Measurements from ENCODE around the gene CPXM2. TPM values are rescaled to one million over a fixed set of nuclear protein-coding genes. Genes with fewer than 3 reads are reported as not detected.

CPXM2 gene
- polyA plus RNA-seq, 6 donors from 2014 or later: 0.11 TPM; not detected in 5

DNA sequence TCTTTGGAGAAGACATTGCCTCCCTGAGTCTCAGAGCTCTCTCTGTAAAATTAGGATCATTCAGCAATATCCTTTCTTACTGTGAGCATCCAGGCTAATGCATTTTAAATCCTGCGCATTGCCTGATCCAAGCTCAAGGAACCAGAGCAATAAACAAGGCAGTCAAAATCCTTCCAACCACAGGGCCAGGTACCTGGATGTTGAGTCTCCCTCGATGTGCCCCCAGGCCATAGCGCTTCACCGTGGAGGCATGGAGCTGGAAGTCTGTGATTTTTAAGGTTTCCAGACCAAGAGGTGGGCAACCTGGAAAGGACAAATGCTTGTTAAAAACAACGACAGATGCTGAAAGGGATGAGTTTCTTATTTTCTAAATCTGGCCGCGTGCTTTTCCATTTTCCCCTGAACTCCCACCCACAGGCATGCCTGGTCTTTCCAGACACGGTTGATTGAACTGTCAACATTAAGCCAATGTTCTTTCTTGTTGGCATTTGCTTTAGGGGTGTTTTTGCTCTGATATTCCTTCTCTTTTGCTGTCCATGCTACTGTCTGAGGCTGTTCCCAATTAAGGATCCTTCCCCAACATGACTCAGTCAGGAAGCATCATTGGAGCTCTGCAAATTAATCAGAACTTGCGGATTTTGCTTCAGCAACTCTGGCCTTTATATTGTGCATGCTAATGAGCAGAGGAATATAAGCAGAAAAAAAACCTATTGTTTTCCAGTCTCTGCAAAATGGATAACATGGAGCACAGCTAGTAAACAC lies 29.0 kb downstream of the CPXM2 start:
- no peak overlapping the region for H3K27ac Mint-ChIP-seq
- no peak for DNase-seq
- peaks cover 0 to 8% (median 0%) of the 10 kb centered on the region in 7 donors for H3K9me3 Mint-ChIP-seq
- ATAC-seq (ENCODE audit: low read depth in 2 of 2): no peak
- no peak overlapping the region for H3K4me3 Mint-ChIP-seq
- peaks cover 11 to 35% (median 24%) of the 10 kb centered on the region in 3 donors for H3K27me3 Mint-ChIP-seq
- H3K36me3 Mint-ChIP-seq: no peaks in the 10 kb centered on the region
- no peaks in the 10 kb centered on the region for H3K4me1 Mint-ChIP-seq

DNA sequence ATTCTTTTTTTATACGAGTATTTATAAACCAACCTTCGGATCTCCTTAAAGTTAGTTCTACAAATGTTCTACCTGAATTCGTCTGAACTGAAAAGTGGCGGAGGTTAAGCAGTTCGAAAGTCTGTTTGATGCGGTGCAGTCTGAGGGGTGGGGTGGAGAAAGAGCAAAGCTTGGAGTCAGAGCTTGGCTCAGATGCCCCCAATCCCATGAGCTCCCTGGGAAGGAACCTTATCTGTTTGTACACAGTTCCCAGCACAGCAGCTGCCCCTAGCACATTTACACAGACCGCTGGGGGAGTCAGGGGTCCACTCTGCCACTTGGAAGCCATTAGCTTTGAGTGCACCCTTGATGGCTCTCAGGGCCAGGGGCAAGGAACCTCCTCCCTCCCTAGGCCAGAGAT lies 30.8 kb downstream of the CPXM2 start:
- no peaks in the 10 kb centered on the region for H3K36me3 Mint-ChIP-seq
- peaks cover 6 to 31% (median 15%) of the 10 kb centered on the region in 3 donors for H3K27me3 Mint-ChIP-seq
- ATAC-seq (ENCODE audit: low read depth in 2 of 2) (no peak), DNase-seq (no peak)
- H3K4me3 Mint-ChIP-seq: no peak overlapping the region
- peaks cover 0 to 8% (median 0%) of the 10 kb centered on the region in 7 donors for H3K9me3 Mint-ChIP-seq
- no peak overlapping the region for H3K27ac Mint-ChIP-seq
- no peaks in the 10 kb centered on the region for H3K4me1 Mint-ChIP-seq

DNA sequence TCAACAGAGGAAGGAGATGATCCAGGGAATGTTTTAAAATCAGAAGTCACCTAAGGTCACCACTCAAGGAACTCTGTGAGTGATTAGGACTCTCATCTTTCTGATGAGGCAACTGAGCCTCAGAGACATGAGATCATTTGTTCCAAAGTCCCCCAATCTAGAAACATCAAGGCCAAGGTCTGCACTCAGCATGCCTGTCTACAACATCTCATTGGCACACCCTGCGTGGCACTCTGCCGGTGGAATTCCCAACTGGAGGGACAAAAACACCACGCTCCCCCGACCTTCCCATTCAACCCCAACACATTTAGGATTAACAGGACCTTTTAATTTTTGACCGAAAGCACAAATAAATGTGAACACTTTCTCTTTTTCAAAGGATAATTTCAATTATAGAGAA lies 31.4 kb downstream of the CPXM2 start:
- no peak for ATAC-seq (ENCODE audit: low read depth in 2 of 2)
- peaks cover 0 to 8% (median 0%) of the 10 kb centered on the region in 7 donors for H3K9me3 Mint-ChIP-seq
- H3K4me1 Mint-ChIP-seq: no peaks in the 10 kb centered on the region
- H3K27ac Mint-ChIP-seq: no peak overlapping the region
- DNase-seq: no peak
- peaks cover 8 to 26% (median 13%) of the 10 kb centered on the region in 3 donors for H3K27me3 Mint-ChIP-seq
- no peaks in the 10 kb centered on the region for H3K36me3 Mint-ChIP-seq
- no peak overlapping the region for H3K4me3 Mint-ChIP-seq

DNA sequence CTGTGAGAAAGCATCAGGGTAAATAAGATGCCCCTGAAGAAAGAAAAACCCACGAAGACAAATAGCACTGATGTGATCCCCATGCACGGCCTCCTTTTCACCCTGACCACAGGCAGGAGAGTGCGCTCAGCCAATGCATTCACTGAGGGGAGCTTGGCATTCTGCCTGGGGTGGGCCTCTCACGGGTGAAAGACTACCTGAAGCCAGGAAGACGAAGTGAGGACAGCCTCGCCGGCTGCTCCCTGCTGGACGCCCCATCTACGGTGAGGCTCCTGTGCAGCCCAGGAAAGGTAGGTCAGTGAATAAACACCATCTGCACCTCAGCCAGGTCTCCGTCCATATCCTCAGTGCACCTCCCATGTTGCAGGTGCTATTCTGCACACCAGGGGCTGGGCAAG lies 32.0 kb downstream of the CPXM2 start:
- Mint-ChIP-seq H3K36me3 (no peaks in the 10 kb centered on the region), H3K27ac (no peak overlapping the region), H3K9me3 (peaks cover 0 to 8% (median 0%) of the 10 kb centered on the region in 7 donors), H3K27me3 (peaks cover 11 to 26% (median 16%) of the 10 kb centered on the region in 3 donors), H3K4me3 (no peak overlapping the region), H3K4me1 (no peaks in the 10 kb centered on the region)
- DNase-seq (no peak), ATAC-seq (ENCODE audit: low read depth in 2 of 2) (no peak)

DNA sequence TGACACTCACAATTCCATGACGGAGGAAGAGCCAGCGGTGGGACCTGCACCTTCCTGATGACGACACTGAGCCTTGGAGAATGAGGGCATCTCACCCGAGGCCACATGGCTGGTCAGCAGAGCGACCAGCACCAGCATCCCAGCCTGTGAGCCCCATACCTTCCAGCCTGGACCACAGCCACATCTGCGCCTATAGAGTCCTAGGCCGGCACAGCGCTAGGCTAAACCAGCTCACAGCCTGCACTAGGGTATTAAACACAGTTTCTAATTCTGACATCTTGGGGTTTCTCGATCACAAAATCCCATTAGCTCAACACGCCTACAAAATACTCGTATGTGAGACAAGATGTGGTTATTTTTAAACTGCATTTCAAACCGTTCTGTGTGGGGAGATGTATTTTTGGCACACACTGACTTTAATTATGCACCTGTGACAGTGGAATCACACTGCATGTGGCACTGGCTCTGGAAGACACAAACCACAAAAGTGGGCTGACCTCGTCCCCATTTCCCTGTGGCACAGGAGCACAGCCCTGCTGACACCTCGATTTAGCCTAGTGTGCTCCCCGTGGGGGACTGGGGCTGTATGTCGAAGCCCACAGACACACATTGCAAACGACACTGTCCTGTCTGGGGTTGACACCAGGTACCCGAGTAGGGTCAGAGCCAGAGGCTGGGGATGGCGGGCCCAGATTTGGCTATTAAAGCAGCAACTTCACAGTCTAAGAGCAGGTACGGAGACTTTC lies 32.5 kb downstream of the CPXM2 start:
- no peak for DNase-seq
- no peak overlapping the region for H3K27ac Mint-ChIP-seq
- no peak for ATAC-seq (ENCODE audit: low read depth in 2 of 2)
- no peaks in the 10 kb centered on the region for H3K4me1 Mint-ChIP-seq
- no peak overlapping the region for H3K4me3 Mint-ChIP-seq
- no peaks in the 10 kb centered on the region for H3K36me3 Mint-ChIP-seq
- H3K27me3 Mint-ChIP-seq: peaks cover 11 to 23% (median 12%) of the 10 kb centered on the region in 3 donors
- peaks cover 0 to 8% (median 0%) of the 10 kb centered on the region in 7 donors for H3K9me3 Mint-ChIP-seq

DNA sequence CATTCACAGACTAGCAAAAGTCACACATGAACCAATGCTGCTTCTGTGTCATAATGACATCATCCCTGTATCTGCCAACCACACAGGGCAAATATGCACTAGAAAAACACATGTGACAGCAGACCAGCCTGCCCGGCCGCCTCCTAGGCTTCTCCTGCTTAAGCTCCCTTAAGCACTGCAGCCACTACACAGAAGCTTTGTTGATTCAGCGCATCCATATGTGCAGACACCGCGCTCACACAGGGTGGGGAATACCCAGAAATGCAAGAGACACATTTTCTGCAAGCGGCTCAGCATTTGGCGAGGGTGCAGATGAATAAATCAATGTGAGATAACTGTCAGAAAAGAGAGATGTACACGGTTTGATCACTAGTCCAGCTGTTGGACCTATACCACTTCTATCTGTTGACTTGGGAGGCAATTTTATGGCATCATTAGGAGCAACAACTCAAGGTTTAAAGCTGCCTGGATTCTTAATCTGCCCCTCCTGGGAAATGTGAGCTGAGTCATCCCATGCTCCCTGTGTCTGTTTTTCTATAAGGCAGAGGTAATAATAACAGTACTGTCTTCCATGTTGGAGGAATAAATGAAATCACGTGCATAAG lies 33.4 kb downstream of the CPXM2 start:
- DNase-seq (no peak), ATAC-seq (ENCODE audit: low read depth in 2 of 2) (no peak)
- H3K36me3 Mint-ChIP-seq: no peaks in the 10 kb centered on the region
- peaks cover 0 to 8% (median 0%) of the 10 kb centered on the region in 7 donors for H3K9me3 Mint-ChIP-seq
- H3K4me1 Mint-ChIP-seq: no peaks in the 10 kb centered on the region
- no peak overlapping the region for H3K27ac Mint-ChIP-seq
- no peak overlapping the region for H3K4me3 Mint-ChIP-seq
- peaks cover 7 to 25% (median 13%) of the 10 kb centered on the region in 3 donors for H3K27me3 Mint-ChIP-seq

DNA sequence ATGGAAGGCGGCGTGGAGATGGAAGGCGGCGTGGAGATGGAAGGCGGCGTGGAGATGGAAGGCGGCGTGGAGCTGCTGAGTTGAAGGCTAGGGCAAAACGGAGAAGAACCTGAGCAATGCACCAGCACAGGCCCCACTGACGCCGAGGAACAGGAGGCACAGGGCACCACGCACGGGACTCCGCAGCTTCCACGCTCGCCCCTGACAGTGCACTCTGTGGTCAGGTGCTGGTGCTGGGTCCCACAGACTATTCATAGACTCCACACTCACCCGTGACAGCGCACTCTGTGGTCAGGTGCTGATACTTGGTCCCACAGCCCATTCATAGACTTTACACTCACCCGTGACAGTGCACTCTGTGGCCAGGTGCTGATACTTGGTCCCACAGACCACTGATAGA lies 34.0 kb downstream of the CPXM2 start:
- H3K36me3 Mint-ChIP-seq: no peaks in the 10 kb centered on the region
- no peak overlapping the region for H3K4me3 Mint-ChIP-seq
- no peak for DNase-seq

DNA sequence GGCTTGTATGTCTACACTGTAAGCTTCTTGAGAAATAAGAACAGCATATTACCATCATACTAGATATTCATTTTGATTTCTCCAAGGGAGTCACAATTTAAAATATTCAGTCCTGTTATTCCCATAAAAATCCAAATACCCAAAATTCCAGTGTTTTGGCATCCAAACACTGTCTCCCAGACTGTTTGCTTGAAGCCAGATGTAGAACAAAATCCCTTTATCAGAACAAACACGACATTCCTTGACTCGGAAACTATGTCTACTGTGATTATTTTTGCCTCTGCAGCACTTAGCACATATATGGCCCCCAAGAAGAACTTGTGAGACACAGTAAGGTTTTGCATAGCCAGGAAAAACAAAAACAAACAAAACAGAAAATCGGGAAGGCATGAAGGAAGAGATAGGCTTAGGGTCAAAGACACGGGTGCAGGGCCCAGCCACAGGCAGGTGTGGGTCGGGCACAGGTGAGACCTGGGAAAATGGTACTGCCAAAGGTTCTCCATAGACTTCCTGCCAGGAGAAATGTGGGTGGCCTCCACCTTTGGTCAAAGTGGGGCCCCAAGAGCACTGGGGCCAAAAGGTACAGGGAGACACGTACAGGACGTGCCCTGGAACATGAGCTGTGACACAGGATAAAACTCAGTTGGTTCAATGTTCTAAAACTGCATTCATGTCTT lies 36.5 kb downstream of the CPXM2 start:
- Mint-ChIP-seq H3K4me3 (no peak overlapping the region), H3K27ac (no peak overlapping the region), H3K36me3 (no peaks in the 10 kb centered on the region), H3K9me3 (peaks cover 0 to 5% (median 4%) of the 10 kb centered on the region in 7 donors), H3K27me3 (peaks cover 23 to 35% (median 23%) of the 10 kb centered on the region in 3 donors), H3K4me1 (no peaks in the 10 kb centered on the region)
- DNase-seq (no peak), ATAC-seq (ENCODE audit: low read depth in 2 of 2) (no peak)

More for the DNA sequence above, 34.0 kb downstream of the CPXM2 start:
- peaks cover 13 to 30% (median 19%) of the 10 kb centered on the region in 3 donors for H3K27me3 Mint-ChIP-seq
- no peak overlapping the region for H3K27ac Mint-ChIP-seq
- peaks cover 0 to 8% (median 0%) of the 10 kb centered on the region in 7 donors for H3K9me3 Mint-ChIP-seq
- H3K4me1 Mint-ChIP-seq: no peaks in the 10 kb centered on the region
- no peak for ATAC-seq (ENCODE audit: low read depth in 2 of 2)

DNA sequence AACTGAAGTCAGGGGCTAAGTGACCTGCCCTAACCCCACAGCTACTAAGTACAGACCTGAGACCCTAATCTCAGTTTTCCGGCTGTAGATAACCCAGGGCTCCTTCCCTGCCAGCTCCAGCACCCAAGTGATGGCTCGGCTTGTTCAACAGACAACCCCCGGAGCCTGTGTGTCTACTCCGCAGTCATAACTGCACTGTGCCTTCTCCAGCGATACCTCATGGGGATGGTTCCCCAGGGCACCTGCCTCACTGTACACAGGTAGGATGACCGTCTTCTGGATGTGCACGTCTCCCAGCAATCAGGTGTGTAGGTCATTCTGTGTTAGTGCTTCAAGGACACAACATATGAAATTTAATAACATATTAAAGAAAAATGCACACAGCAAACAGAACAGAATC lies 37.1 kb downstream of the CPXM2 start:
- Mint-ChIP-seq H3K27me3 (peaks cover 23 to 35% (median 23%) of the 10 kb centered on the region in 3 donors), H3K4me3 (no peak overlapping the region), H3K27ac (no peak overlapping the region), H3K9me3 (peaks cover 0 to 5% (median 4%) of the 10 kb centered on the region in 7 donors), H3K36me3 (no peaks in the 10 kb centered on the region), H3K4me1 (no peaks in the 10 kb centered on the region)
- DNase-seq: no peak
- no peak for ATAC-seq (ENCODE audit: low read depth in 2 of 2)

DNA sequence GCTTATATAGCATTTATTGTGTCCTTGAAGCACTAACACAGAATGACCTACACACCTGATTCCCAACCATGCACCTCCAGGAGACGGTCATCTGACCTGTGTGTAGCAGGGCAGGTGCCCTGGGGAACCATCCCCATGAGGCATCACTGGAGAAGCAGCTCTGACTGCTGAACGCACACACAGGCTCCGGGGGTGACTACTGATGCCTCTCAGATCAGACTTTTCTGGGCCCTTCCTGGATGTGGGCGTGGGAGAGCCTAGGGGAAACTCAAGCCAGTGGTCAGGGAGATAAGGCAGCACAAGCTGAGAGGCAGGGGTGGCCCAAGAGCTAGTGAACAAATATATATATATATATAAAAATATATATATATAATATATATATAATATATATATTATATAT lies 37.6 kb downstream of the CPXM2 start:
- Mint-ChIP-seq H3K9me3 (peaks cover 0 to 5% (median 4%) of the 10 kb centered on the region in 7 donors), H3K27ac (no peak overlapping the region), H3K4me3 (no peak overlapping the region), H3K27me3 (peaks cover 23 to 35% (median 23%) of the 10 kb centered on the region in 3 donors), H3K4me1 (no peaks in the 10 kb centered on the region), H3K36me3 (no peaks in the 10 kb centered on the region)
- ATAC-seq (ENCODE audit: low read depth in 2 of 2) (no peak), DNase-seq (no peak)

DNA sequence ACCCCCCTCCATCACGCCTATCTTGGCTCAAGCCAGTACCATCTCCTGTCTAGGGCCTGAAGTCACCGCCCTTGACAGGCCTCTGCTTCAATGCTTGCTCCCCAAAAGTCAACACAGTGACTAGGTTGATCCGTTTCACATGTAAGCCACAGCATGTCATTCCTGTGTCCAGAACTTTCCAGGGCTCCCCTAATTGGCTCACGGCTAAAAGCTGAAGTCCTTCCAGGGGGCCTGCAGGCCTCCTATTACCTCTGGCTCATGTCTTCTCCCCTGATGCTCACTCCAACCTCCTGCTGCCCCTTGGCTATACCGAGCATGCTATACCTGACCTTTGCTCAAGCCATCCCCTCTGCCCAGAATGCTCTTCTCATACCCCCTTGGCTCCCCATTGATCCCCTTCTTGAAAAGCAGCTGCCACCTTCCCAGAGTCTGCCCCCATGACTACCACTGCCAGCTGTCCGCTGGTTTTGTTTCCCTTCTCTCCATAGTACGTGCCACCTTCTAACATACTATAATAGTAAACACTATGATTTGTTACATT lies 39.1 kb downstream of the CPXM2 start:
- Mint-ChIP-seq H3K9me3 (peaks cover 0 to 5% (median 2%) of the 10 kb centered on the region in 7 donors), H3K27me3 (peaks cover 23 to 35% (median 23%) of the 10 kb centered on the region in 3 donors), H3K36me3 (no peaks in the 10 kb centered on the region), H3K27ac (no peak overlapping the region), H3K4me1 (no peaks in the 10 kb centered on the region), H3K4me3 (no peak overlapping the region)
- ATAC-seq (ENCODE audit: low read depth in 2 of 2) (no peak), DNase-seq (no peak)

DNA sequence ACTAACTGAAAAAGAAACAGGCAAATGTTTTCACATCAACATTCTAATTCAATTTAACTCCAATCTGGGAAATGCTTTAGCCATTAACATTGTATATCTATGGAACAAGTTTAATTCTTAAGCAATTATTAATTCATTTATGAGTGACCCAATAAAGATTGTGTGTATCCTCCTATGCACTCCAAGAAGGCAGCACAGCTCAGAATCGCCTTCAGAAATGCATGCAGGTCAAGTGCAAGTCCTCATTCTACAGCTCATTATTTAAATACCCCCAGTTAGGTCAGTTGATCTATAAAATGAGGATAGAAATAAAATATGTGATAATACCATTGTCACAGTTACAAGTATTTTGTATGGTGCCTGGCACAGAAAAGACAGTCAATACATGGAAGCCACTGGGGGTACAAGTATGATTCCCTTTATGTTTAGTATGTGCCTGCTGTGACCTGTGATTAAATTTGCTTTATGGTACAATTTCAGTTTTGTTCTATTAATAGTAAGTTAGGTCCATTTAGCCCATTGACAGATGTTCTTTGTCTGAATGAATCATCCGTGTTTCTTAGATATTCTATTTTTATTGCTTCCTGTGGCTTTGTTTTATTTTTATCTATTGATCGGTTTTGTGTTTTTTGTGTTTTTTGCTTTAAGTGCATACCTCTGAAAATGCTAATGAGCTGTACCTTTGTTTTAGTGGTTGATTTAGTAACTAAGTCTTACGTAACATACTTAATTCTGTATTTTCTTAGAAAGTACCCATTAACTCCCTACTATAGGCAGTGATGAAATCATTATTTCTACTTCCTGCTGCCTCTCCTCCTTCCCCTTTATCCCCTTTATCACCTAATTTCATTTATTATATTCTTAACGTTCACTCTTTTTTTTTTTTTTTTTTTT lies 42.8 kb downstream of the CPXM2 start:
- no peak overlapping the region for H3K27ac Mint-ChIP-seq
- H3K4me3 Mint-ChIP-seq: no peak overlapping the region
- H3K27me3 Mint-ChIP-seq: peaks cover 23 to 45% (median 36%) of the 10 kb centered on the region in 3 donors
- no peaks in the 10 kb centered on the region for H3K4me1 Mint-ChIP-seq
- no peaks in the 10 kb centered on the region for H3K36me3 Mint-ChIP-seq
- ATAC-seq (ENCODE audit: low read depth in 2 of 2): no peak
- DNase-seq: no peak
- H3K9me3 Mint-ChIP-seq: peaks cover 3 to 17% (median 11%) of the 10 kb centered on the region in 7 donors

Data from naive B cell (primary cell).